Sigmoid colon (tissue), 7 donors: ENCODE measurements around the gene CAMTA1. TPM values are rescaled to one million over a fixed set of nuclear protein-coding genes. Genes with fewer than 3 reads are reported as not detected.
A peak's percentile ranks its signal among the peaks of the same experiment; 100 is the strongest.

Experiments
- DNase-seq: peaks from one replicate; pipeline ENCODE4 v3.0.0-alpha.2; 2019
- H3K27ac ChIP-seq, 4 donors: fragments of 200-600 bp; sonication (generic); one replicate each; pipeline ENCODE4 v1.5.1; 2016 to 2019; ENCODE audit warnings: mild to moderate bottlenecking in 1 of 4
- H3K27me3 ChIP-seq, 3 donors: fragments of 200-600 bp; sonication (generic); one replicate each; pipeline ENCODE4 v1.5.1; 2019; ENCODE audit warnings: mild to moderate bottlenecking in 1 of 3
- H3K36me3 ChIP-seq, 4 donors: fragments of 200-600 bp; sonication (generic); one replicate each; pipeline ENCODE4 v1.5.1; 2016 to 2019
- H3K4me1 ChIP-seq, 4 donors: fragments of 200-600 bp; sonication (generic); one replicate each; pipeline ENCODE4 v1.5.1; 2017 to 2019
- H3K4me3 ChIP-seq, 4 donors: fragments of 200-600 bp; sonication (generic); one replicate each; pipeline ENCODE4 v1.5.1; 2017 to 2019; ENCODE audit warnings: mild to moderate bottlenecking in 2 of 4, moderate library complexity in 1 of 4
- H3K9me3 ChIP-seq, 4 donors: fragments of 200-600 bp in 3 of 4; sonication (generic) in 3 of 4; one replicate each; pipeline versions ENCODE4 v1.5.1 to v1.6.1; 2013 to 2019
- EP300 ChIP-seq, 4 donors: sonication (generic); formaldehyde crosslinking; IDR thresholded peaks; one replicate each; pipeline ENCODE4 v1.6.1; 2017; ENCODE audit warnings: antibody characterized with exemption in 4 of 4
- POLR2A ChIP-seq, 2 donors: fragments of 450-650 bp; IDR thresholded peaks; one replicate each; pipeline ENCODE4 v1.6.1; 2016; ENCODE audit warnings: antibody characterized with exemption in 2 of 2, mild to moderate bottlenecking in 2 of 2, moderate library complexity in 2 of 2
- POLR2AphosphoS5 ChIP-seq, 4 donors: sonication (generic); formaldehyde crosslinking; IDR thresholded peaks; one replicate each; pipeline ENCODE4 v1.6.1; 2017; ENCODE audit warnings: antibody characterized with exemption in 4 of 4
- WGBS, 2 donors: extraction: QIAGEN DNeasy Blood & Tissue Kit; methylation state at CpG; one replicate each; pipeline ENCODE4 v1.1.7; 2013; 5-methylcytosine and 5-hydroxymethylcytosine counted together
- intact Hi-C: fragments of 100-400 bp; cut with DNase I; formaldehyde crosslinking; loops from one replicate; pipeline ENCODE4 v1.15.1; 2023
- polyA plus RNA-seq, 3 donors: library from polyadenylated mRNA; stranded (reverse); fragments of 200-250 nt; gene quantifications; one replicate each; pipeline ENCODE4 v1.2.3, GENCODE V29; 2013
- total RNA-seq, 4 donors: library from RNA; depleted of rRNA; stranded (reverse); fragments of >200 nt; gene quantifications; one replicate each; pipeline ENCODE4 v1.1.0, GENCODE V29; 2016
- TF ChIP-seq, protein P1 (sequence below), 4 experiments: fragments of 450-650 bp in 3 of 4; fragments of 200-600 bp in 1 of 4; IDR thresholded peaks; one replicate each; pipeline ENCODE4 v1.5.1; 2016 to 2019; ENCODE audit warnings: antibody characterized with exemption in 4 of 4, mild to moderate bottlenecking in 3 of 4, moderate library complexity in 2 of 4
- donor health status: healthy with polysubstance abuse.
- donor health status: Bipolar disorder and iron deficiency.
- donor health status: healthy.

CAMTA1 gene
- total and polyA plus RNA-seq, 7 donors, result 97.9 to 196 (median 177) TPM

DNA sequence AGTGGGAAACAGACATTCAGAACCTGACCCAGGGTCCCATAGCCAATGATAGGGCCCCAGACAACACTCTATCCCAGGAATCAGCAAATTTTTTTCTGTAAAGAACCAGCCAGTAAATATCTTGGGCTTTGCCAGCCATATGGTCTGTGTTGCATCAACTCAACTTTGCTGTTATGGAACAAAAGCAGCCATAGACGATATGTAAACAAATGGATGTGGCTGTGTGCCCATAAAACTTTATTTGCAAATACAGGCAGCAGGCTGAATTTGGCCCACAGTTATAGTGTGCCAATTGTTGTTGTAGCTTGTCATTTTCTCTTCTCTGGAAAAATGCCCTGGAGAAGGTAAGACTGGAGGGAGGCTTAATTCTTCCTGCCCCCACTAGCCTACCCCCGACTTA lies 554.7 kb downstream of the CAMTA1 start:
- intact Hi-C loops, result no loop called here
- DNase-seq, result no peak
- Histone ChIP-seq H3K4me1 (peaks cover 0 to 36% (median 24%) of the 10 kb centered on the region in 4 donors), H3K27me3 (no peaks in the 10 kb centered on the region), H3K9me3 (no peaks in the 10 kb centered on the region), H3K27ac (no peak overlapping the region), H3K4me3 (no peak overlapping the region), H3K36me3 (no peaks in the 10 kb centered on the region)
- TF ChIP-seq EP300 (IDR thresholded peaks at IDR 0.05) (no peak), POLR2AphosphoS5 (IDR thresholded peaks at IDR 0.05) (peak; percentile 23 to 74 (median 54))
- WGBS, 2 donors, result 28 to 59% methylated on average over 2 of the region's 2 CpGs

DNA sequence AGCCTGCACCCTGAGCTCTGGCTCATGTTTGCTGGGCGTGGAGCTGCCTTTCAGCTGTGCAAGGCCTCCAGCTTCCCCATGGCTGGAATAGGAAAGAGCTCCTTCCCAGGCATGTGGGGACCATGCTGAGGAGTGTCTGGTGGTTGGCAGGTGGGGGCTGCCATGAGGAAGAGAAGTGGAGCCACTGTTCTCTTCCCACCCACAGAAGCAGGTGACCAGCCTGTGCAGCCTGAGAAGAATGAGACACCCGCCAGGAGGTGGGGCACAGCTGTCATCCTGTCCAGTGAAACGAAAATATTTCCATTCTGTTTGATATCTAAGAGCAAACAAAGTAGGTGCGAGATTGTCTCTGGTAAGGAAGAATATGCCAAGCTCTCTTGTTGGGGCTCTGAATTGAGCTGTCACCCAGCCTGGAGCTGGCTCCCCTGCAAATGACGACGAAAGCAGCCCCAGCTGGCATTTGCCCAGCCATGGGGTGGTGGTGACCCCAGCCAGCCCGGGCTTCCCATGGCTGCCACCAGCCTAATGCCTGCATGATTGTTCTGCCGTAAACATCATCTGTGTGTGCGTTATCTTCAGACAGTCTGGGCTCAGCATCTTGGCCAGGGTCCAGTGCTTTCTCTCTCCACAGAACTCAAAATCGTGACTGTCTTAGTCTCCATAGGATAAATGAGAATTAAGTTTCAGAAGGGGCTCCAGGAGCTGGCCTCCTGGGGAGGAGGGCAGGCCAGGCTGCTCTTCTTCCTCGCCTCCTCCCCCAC lies 556.1 kb downstream of the CAMTA1 start:
- DNase-seq, result no peak
- Histone ChIP-seq H3K9me3 (no peaks in the 10 kb centered on the region), H3K27me3 (no peaks in the 10 kb centered on the region), H3K36me3 (no peaks in the 10 kb centered on the region), H3K27ac (no peak overlapping the region), H3K4me3 (no peak overlapping the region), H3K4me1 (peaks cover 0 to 23% (median 15%) of the 10 kb centered on the region in 4 donors)
- intact Hi-C loops, result no loop called here
- TF ChIP-seq, protein P1, sequence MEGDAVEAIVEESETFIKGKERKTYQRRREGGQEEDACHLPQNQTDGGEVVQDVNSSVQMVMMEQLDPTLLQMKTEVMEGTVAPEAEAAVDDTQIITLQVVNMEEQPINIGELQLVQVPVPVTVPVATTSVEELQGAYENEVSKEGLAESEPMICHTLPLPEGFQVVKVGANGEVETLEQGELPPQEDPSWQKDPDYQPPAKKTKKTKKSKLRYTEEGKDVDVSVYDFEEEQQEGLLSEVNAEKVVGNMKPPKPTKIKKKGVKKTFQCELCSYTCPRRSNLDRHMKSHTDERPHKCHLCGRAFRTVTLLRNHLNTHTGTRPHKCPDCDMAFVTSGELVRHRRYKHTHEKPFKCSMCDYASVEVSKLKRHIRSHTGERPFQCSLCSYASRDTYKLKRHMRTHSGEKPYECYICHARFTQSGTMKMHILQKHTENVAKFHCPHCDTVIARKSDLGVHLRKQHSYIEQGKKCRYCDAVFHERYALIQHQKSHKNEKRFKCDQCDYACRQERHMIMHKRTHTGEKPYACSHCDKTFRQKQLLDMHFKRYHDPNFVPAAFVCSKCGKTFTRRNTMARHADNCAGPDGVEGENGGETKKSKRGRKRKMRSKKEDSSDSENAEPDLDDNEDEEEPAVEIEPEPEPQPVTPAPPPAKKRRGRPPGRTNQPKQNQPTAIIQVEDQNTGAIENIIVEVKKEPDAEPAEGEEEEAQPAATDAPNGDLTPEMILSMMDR (IDR thresholded peaks at IDR 0.05), result no peak
- TF ChIP-seq POLR2A (IDR thresholded peaks at IDR 0.05) (no peak), EP300 (IDR thresholded peaks at IDR 0.05) (no peak), POLR2AphosphoS5 (IDR thresholded peaks at IDR 0.05) (no peak)
- WGBS, 2 donors, result 29 to 57% methylated on average over 11 of the region's 11 CpGs

DNA sequence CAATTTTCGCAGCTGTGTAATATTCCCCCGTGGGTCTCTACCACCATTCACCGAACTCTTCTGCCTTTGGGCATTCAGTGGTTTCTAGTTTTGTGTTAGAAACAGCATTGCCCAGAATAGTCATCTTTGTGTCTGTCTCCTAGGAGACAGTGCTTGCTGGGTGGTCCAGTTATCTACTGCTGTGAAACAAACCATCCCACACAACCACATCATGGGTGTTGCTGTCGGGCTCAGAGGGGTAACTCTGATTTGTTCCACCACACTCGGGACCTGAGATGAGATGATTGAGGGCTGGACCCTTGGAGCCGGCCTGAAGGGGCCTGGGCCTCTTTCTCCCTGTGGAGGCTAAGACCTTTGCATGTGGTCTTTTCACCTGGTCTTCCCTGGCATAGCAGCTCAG lies 558.6 kb downstream of the CAMTA1 start:
- no peaks in the 10 kb centered on the region for H3K9me3 ChIP-seq
- H3K36me3 ChIP-seq, result no peaks in the 10 kb centered on the region
- H3K4me3 ChIP-seq, result no peak overlapping the region
- intact Hi-C loops, result no loop called here
- WGBS, 2 donors, result 94 to 95% methylated on average over 6 of the region's 6 CpGs
- no peaks in the 10 kb centered on the region for H3K27me3 ChIP-seq
- peaks cover 0 to 20% (median 15%) of the 10 kb centered on the region in 4 donors for H3K4me1 ChIP-seq
- no peak overlapping the region for H3K27ac ChIP-seq
- DNase-seq, result no peak
- TF ChIP-seq, protein P1 (IDR thresholded peaks at IDR 0.05), result no peak
- TF ChIP-seq POLR2AphosphoS5 (IDR thresholded peaks at IDR 0.05) (no peak), EP300 (IDR thresholded peaks at IDR 0.05) (no peak), POLR2A (IDR thresholded peaks at IDR 0.05) (no peak)

DNA sequence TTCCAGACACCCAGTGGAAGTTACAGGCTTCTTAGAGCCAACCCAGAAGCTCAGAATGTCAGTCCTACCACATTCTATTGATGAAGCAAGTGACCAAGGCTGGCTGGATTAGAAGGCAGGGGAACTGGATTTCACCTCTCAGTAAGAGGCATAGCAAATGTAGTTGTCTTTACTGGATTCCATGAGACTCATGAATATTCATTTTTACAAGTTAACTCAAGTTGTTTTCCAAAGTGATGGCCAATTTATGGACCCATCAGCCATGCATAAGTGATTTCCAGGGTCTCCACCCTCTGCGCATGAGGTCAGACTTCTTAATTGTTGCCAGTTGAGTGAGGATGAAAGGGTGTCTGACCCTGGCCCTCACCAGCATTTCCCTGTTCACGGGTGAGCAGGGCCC lies 559.0 kb downstream of the CAMTA1 start:
- H3K36me3 ChIP-seq, result no peaks in the 10 kb centered on the region
- intact Hi-C loops, result no loop called here
- TF ChIP-seq POLR2A (IDR thresholded peaks at IDR 0.05), result no peak
- TF ChIP-seq POLR2AphosphoS5 (IDR thresholded peaks at IDR 0.05), result no peak
- TF ChIP-seq, protein P1 (IDR thresholded peaks at IDR 0.05), result no peak
- TF ChIP-seq EP300 (IDR thresholded peaks at IDR 0.05), result no peak
- no peaks in the 10 kb centered on the region for H3K9me3 ChIP-seq
- H3K27ac ChIP-seq, result no peak overlapping the region
- peaks cover 0 to 20% (median 15%) of the 10 kb centered on the region in 4 donors for H3K4me1 ChIP-seq
- no peak overlapping the region for H3K4me3 ChIP-seq
- H3K27me3 ChIP-seq, result no peaks in the 10 kb centered on the region
- no peak for DNase-seq
- 74 to 85% methylated on average over 2 of the region's 2 CpGs for WGBS, 2 donors

DNA sequence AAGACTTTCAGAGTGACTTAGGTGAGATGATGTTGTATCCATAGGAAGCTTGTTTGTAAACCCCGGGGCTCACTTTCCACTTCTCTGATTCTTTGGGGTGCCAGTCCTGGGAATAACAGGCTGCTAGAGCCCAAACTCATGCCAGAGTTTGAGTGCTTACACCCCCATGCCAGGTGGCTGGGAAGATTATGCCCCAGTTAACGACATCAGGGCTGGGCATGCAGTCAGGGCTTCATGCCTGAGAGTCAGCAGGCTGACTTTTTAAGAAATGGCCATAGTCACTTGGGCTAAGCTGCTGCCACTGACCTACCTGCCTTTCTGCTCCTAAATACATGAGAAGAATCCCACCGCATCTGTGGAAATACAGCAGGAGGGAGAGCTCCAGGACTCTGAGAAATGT lies 560.3 kb downstream of the CAMTA1 start:
- no peak overlapping the region for H3K27ac ChIP-seq
- no peaks in the 10 kb centered on the region for H3K36me3 ChIP-seq
- no peak for TF ChIP-seq POLR2AphosphoS5 (IDR thresholded peaks at IDR 0.05)
- TF ChIP-seq EP300 (IDR thresholded peaks at IDR 0.05), result no peak
- TF ChIP-seq, protein P1 (IDR thresholded peaks at IDR 0.05), result no peak
- no peak for TF ChIP-seq POLR2A (IDR thresholded peaks at IDR 0.05)
- no peaks in the 10 kb centered on the region for H3K27me3 ChIP-seq
- no peak overlapping the region for H3K4me3 ChIP-seq
- intact Hi-C loops, result no loop called here
- peaks cover 0 to 15% (median 13%) of the 10 kb centered on the region in 4 donors for H3K4me1 ChIP-seq
- no peak for DNase-seq
- WGBS, 2 donors, result 70 to 81% methylated on average over 3 of the region's 3 CpGs
- no peaks in the 10 kb centered on the region for H3K9me3 ChIP-seq
